ENCODE results near the gene TRAF3IP3. TPM values are rescaled to one million over a fixed set of nuclear protein-coding genes. Genes with fewer than 3 reads are reported as not detected.
"Not testable (repeated sequence)": the region's sequence is repeated elsewhere in the genome, so short reads cannot be mapped to it uniquely, and the experiment has no call there.

The TRAF3IP3 gene
- total and polyA plus RNA-seq, 12 donors = 0.45 to 8.0 (median 0.77) TPM

DNA sequence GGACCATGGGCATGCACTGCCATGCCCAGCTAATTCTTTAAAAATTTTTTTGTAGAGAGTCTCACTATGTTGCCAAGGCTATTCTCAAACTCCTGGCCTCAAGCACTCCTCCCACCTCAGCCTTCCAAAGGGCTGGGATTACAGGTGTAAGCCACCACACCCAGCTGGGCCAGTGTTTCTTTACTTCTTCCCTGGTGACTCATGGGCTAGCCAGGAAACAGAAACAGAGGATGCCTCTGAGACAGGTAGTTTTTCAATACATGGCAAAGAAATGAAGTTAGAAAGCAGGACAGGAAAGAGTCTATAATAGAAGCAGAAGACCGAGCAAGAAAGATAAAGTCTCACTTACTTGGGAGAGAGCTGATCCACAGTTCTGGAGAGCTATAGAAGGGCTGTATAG lies 36.1 kb downstream of the TRAF3IP3 start:
- ATAC-seq (no peak), DNase-seq (no peak)
- TF ChIP-seq, protein P1, sequence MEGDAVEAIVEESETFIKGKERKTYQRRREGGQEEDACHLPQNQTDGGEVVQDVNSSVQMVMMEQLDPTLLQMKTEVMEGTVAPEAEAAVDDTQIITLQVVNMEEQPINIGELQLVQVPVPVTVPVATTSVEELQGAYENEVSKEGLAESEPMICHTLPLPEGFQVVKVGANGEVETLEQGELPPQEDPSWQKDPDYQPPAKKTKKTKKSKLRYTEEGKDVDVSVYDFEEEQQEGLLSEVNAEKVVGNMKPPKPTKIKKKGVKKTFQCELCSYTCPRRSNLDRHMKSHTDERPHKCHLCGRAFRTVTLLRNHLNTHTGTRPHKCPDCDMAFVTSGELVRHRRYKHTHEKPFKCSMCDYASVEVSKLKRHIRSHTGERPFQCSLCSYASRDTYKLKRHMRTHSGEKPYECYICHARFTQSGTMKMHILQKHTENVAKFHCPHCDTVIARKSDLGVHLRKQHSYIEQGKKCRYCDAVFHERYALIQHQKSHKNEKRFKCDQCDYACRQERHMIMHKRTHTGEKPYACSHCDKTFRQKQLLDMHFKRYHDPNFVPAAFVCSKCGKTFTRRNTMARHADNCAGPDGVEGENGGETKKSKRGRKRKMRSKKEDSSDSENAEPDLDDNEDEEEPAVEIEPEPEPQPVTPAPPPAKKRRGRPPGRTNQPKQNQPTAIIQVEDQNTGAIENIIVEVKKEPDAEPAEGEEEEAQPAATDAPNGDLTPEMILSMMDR (IDR thresholded peaks at IDR 0.05) = no peak
- WGBS, 2 donors = 35% methylated on average over 1 of the region's 1 CpG
- H3K4me3 ChIP-seq = no peak overlapping the region
- H3K36me3 ChIP-seq = peaks cover 0 to 40% (median 0%) of the 10 kb centered on the region in 9 donors
- intact Hi-C loops (cut with DNase I) = no loop called here
- H3K4me1 ChIP-seq = peaks cover 0 to 24% (median 5%) of the 10 kb centered on the region in 9 donors
- H3K27me3 ChIP-seq = peaks cover 0 to 49% (median 0%) of the 10 kb centered on the region in 7 donors
- no peaks in the 10 kb centered on the region for H3K9me3 ChIP-seq
- no peak overlapping the region for H3K27ac ChIP-seq

DNA sequence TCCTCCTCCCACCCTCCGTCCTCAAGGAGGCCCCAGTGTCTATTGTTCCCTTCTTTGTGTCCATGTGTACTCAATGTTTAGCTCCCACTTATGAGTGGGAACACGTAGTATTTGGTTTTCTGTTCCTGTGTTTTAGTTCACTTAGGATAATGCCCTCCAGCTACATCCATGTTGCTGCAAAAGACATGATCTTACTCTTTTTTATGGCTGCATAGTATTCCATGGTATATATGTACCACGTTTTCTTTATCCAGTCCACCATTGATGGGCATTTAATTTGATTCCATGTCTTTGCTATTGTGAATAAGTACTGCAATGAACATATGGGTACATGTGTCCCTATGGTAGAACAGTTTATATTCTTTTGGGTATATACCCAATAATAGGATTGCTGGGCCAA lies 37.9 kb downstream of the TRAF3IP3 start:
- H3K4me3 ChIP-seq; ATAC-seq; H3K27ac ChIP-seq; intact Hi-C loops (cut with DNase I); H3K9me3 ChIP-seq; DNase-seq; H3K4me1 ChIP-seq: not testable (repeated sequence)
- Histone ChIP-seq H3K27me3 (peaks cover 0 to 36% (median 0%) of the 10 kb centered on the region in 7 donors), H3K36me3 (peaks cover 0 to 37% (median 0%) of the 10 kb centered on the region in 9 donors)
- 85 to 90% methylated on average over 3 of the region's 3 CpGs for WGBS, 2 donors

DNA sequence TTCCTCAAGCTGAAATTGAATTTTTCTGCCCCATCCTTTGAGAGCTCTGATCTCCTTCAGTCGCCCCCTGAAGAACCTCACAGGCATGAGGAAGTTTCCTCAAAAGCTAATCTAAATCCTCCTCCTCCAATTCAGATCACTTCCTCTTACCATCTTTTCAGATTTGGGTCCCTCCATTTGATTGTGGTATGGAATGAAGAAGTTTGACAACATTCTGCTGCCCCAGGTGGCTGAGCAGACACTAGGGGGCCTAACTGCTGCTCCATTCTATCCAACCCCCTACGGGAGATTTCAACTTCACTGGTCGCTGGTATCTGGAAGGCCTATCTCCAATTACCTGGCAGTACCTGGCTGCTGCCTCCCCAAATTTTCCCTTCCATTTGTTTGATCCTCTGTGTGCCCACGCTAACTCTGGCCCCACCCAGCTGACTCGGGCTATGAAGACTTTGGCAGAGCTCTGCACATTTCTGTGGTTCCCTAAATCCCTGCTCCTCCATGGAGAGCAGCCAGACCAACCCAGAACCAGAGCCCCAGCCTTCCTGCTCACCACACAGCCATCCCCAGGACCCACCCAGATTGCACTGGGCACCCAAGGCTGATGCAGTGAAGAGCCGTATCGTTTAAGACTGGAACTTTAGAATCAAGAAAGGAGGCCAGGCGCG lies 42.3 kb downstream of the TRAF3IP3 start:
- Histone ChIP-seq H3K4me1 (peaks cover 4 to 33% (median 16%) of the 10 kb centered on the region in 9 donors), H3K27me3 (peaks cover 0 to 18% (median 0%) of the 10 kb centered on the region in 7 donors), H3K9me3 (no peaks in the 10 kb centered on the region), H3K27ac (no peak overlapping the region), H3K4me3 (no peak overlapping the region), H3K36me3 (peaks cover 0 to 17% (median 0%) of the 10 kb centered on the region in 9 donors)
- intact Hi-C loops (cut with DNase I) = no loop called here
- DNase-seq = no peak
- ATAC-seq = no peak
- WGBS, 2 donors = 83 to 86% methylated on average over 9 of the region's 9 CpGs
- TF ChIP-seq, protein P1 (IDR thresholded peaks at IDR 0.05) = peak in 1 of 9 donors; percentile 7

DNA sequence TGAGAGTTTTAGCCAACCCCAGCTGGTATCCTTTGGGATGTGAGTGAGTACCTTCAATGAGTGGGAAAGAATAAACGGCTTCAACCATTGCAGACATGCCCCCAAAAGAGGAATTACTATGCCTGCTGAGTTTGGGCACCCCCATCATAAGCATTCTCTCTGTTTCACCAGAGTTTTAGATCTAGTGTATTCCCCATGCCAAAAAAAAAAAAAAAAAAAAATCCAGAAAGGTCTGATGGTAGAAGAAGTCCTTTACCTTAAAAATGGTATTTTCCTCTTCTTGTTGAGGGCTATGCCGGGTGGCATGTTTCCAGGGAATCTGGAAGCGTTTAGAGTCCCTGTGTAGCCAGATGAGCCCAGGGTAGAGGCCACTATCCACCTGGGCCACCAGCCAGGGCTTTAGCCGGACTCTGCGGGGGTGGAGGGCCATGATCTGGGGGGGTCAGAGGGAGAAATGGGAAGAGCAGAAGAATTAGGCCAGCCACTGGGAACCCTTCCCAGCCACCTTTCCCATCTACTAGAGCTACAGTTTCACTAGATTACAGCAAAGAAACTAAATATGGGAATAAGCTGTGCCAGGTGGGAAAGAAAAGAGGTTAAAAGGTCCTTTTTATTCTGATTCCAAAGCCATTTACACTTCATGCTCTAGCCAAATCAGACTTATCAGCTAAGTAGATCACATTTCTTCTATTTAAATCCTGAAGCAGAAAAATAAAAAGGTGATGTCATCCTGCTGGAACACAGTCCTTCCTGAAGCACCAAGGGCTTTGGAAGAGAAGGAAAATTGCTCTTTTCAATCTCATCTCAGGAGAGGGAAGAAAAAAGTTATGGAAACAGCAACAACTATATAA lies 45.4 kb downstream of the TRAF3IP3 start:
- peak in 1 of 2 donors; percentile 72 for DNase-seq
- Histone ChIP-seq H3K27ac (peak overlapping the region; percentile 34 to 89 (median 71)), H3K9me3 (no peaks in the 10 kb centered on the region), H3K27me3 (no peaks in the 10 kb centered on the region), H3K36me3 (no peaks in the 10 kb centered on the region), H3K4me1 (peaks cover 4 to 41% (median 20%) of the 10 kb centered on the region in 9 donors), H3K4me3 (peak overlapping the region in 7 of 10 donors; percentile 1 to 41 (median 25))
- peak in 6 of 8 donors; percentile 36 to 81 (median 74) for ATAC-seq
- TF ChIP-seq, protein P1 (IDR thresholded peaks at IDR 0.05) = no peak
- 37 to 48% methylated on average over 5 of the region's 5 CpGs for WGBS, 2 donors
- intact Hi-C loops (cut with DNase I) = no loop called here

Data from heart right ventricle (tissue), 16 donors.